Loucy (cell line): ENCODE results near the gene JTB.

Experiments used
- CTCF ChIP-seq: fragments of 200-600 bp; sonication (generic); conservative IDR thresholded peaks from 2 replicates; pipeline ENCODE4 v1.5.1; 2014; ENCODE audit warnings: mild to moderate bottlenecking, antibody characterized with exemption, low read length
- EZH2phosphoT487 ChIP-seq: fragments of 200-600 bp; IDR thresholded peaks from 2 replicates; pipeline ENCODE4 v1.6.1; 2018; ENCODE audit warnings: antibody characterized with exemption, mild to moderate bottlenecking, moderate library complexity, borderline replicate concordance

GRCh38 chr1:153968972-153969371 is 8.5 kb downstream of the JTB start:
- TF ChIP-seq CTCF (no peak), EZH2phosphoT487 (no peak)
